DMS53 treated with DMSO at 0.1 percent for 48 hours (cell line): ENCODE measurements around the gene RCC1.
"Not testable (repeated sequence)": the region's sequence is repeated elsewhere in the genome, so short reads cannot be mapped to it uniquely, and the experiment has no call there.

ENCODE experiments used
- DNase-seq: peaks from one replicate; lab custom pipeline; 2025; ENCODE audit not compliant: unreplicated experiment; lab: John Stamatoyannopoulos, UW

RCC1 gene

GRCh38 chr1:28510273-28510969 is 4.6 kb downstream of the RCC1 start:
- DNase-seq, result peak; percentile 70

GRCh38 chr1:28510970-28511440 is 5.2 kb downstream of the RCC1 start:
- DNase-seq, result no peak

GRCh38 chr1:28512058-28512611 is 6.3 kb downstream of the RCC1 start:
- DNase-seq, result peak; percentile 17

DNA sequence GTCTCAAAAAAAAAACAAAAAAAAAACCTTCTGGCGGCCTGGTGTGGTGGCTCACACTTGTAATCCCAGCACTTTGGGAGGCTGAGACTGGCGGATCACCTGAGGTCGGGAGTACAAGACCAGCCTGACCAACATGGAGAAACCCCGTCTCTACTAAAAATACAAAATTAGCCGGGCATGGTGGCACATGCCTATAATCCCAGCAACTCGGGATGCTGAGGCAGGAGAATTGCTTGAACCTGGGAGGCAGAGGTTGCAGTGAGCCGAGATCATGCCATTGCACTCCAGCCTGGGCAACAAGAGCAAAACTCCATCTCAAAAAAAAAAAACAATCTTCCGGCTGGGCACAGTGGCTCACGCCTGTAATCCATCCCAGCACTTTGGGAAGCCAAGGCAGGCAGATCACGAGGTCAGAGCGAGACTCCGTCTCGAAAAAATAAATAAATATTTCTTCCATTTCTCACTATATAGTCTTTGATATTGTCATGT is 8.6 kb downstream of the RCC1 start:
- peak; percentile 18 for DNase-seq

GRCh38 chr1:28516518-28516956 is 10.7 kb downstream of the RCC1 start:
- peak; percentile 40 for DNase-seq

GRCh38 chr1:28517649-28517999 is 11.8 kb downstream of the RCC1 start:
- peak; percentile 68 for DNase-seq

GRCh38 chr1:28518000-28518744 is 12.3 kb downstream of the RCC1 start:
- peak; percentile 76 for DNase-seq

DNA sequence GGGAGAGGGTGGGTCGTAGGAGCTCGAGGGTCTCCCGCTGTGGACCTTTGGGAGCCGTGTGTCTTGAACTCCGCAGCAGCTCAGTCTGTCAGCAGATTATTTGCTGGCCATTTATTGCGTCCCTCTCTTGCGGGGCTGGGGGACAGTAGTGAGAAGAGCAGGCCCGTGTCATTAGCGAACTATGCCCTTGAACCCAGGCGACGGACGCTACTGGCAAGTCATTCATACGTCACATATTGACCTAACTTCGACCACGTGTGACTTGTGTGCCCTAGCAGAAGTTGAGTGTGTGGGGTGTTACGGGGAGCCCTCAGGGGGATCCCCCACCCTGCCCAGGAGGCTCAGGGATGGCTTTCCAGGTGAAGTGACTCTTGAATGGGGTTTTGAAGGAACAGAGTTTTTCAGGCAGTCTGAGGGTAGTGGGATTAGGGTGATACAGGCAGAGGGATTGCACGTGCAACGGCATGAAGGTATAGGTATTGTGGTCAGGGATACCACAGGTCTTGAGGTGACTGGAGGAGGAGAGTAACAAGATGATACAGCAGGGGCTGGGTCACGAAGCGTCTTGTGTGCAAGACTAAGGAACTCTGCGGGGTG is 13.0 kb downstream of the RCC1 start:
- DNase-seq, result peak; percentile 34

- no peak for DNase-seq
Measured at GRCh38 chr1:28519946-28520725, 14.3 kb downstream of the RCC1 start.

- not testable (repeated sequence) for DNase-seq
Measured at GRCh38 chr1:28520796-28521195, 15.0 kb downstream of the RCC1 start.

- no peak for DNase-seq
Measured at GRCh38 chr1:28521502-28522164, 15.8 kb downstream of the RCC1 start.

DNA sequence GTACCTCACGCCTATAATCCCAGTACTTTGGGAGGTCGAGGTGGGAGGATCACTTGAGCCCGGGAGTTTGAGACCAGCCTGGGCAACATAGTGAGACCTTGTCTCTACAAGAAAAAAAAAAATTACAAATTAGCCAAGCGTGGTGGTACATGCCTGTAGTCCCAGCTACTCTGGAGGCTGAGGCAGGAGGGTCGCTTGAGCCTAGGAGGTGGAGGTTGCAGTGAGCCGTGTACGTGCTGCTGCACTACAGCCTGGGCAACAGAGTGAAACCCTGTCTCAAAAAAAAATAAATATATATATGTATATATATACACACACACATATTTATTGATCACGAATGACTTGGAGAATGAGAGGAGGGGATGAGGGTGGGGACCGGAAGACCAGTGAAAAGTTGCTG is 16.7 kb downstream of the RCC1 start:
- not testable (repeated sequence) for DNase-seq

GRCh38 chr1:28525002-28525642 is 19.3 kb downstream of the RCC1 start:
- not testable (repeated sequence) for DNase-seq

DNA sequence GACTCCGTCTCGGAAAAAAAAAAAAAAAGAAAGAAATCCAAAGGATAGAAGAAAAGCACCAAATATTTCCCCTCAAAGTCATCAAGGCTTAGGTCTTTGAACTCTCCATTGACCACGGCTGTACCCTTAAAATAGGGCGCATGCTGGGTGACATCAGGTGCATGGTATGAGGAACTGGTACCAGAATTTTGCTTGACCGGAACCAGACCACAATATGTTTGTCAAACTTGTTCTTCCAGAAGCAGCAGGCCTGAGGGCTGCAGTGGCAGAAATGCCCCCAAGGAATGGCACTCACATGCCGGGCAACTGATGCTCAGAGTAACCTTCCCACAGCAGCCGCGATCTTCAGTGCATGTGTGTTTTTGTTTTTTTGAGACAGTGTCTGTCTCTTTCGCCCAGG is 21.0 kb downstream of the RCC1 start:
- no peak for DNase-seq

- DNase-seq, result no peak
Measured at GRCh38 chr1:28530456-28530855, 24.6 kb downstream of the RCC1 start.

DNA sequence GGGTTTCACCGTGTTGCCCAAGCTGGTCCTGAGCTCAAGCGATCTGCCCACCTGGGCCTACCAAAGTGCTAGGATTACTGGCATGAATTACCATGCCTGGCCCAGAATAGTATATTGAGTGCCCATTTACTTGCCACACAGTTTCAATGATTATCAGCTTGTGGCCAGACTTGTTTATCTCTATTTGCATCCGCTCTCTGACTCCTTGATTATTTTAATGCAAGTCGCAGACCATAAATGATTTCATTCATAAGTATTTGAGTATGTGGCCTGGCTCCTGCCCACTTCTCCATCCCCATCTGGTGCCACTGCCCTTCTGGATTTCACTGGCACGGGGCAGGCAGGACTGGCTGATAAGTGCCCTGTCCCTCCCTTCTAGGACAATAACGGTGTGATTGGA is 28.8 kb downstream of the RCC1 start:
- DNase-seq, result no peak

- DNase-seq, result no peak
Measured at GRCh38 chr1:28535180-28535579, 29.3 kb downstream of the RCC1 start.

DNA sequence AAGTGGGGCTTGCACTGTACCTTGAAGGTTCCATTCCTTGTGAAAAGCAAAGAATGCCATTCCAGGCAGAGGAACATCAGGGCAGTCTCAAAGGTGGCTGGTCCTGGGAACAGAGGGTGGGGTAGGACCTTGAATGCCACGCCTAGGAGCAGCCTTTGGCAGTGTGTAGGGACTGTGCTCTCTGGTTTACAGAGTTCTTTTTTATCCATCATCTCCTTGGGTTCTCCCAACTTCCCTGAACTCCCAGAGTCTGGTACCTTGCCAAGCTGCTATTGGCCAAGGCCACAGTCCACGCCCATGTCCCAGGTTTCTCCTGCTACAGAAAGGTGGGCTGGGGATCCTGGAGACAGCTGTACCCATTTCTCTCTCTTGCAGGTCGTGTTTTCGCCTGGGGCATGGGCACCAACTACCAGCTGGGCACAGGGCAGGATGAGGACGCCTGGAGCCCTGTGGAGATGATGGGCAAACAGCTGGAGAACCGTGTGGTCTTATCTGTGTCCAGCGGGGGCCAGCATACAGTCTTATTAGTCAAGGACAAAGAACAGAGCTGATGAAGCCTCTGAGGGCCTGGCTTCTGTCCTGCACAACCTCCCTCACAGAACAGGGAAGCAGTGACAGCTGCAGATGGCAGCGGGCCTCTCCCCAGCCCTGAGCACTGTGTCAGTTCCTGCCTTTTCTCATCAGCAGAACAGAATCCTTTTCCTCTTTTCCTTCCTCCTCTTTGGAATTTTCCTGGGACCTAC is 31.8 kb downstream of the RCC1 start:
- DNase-seq, result no peak

GRCh38 chr1:28538286-28538685 is 32.4 kb downstream of the RCC1 start:
- no peak for DNase-seq
